HL-60 (cell line): ENCODE measurements around the gene DNAH1.

ENCODE experiments used
- DNase-seq, 2 experiments: peaks; one replicate each; pipeline ENCODE4 v3.0.0-alpha.2; 2010 to 2020; ENCODE audit warnings: low read depth in 1 of 2, low spot score in 1 of 2
- H3K27ac ChIP-seq: fragments of 250-450 bp; sonication (Bioruptor Pico); replicated peaks from 2 replicates; pipeline ENCODE4 v1.5.1; 2020; ENCODE audit warnings: mild to moderate bottlenecking, moderate library complexity
- H3K27me3 ChIP-seq: fragments of 250-450 bp; sonication (Bioruptor Pico); 2 replicates; pipeline ENCODE4 v1.5.1; 2021; ENCODE audit warnings: mild to moderate bottlenecking, moderate library complexity; ENCODE audit not compliant: insufficient read depth, poor library complexity, severe bottlenecking
- H3K4me3 ChIP-seq: replicated peaks from 2 replicates; pipeline ENCODE4 v1.5.1; 2011; ENCODE audit warnings: mild to moderate bottlenecking, control low read depth, low read length; ENCODE audit not compliant: insufficient read depth
- GABPA ChIP-seq: IDR thresholded peaks from 2 replicates; pipeline ENCODE4 v1.6.1; 2012; ENCODE audit warnings: low read depth
- POLR2AphosphoS5 ChIP-seq: IDR thresholded peaks from 2 replicates; pipeline ENCODE4 v1.6.1; 2012; ENCODE audit warnings: low read depth
- SPI1 ChIP-seq: IDR thresholded peaks from 2 replicates; pipeline ENCODE4 v1.6.1; 2012; ENCODE audit warnings: low read depth, mild to moderate bottlenecking, borderline replicate concordance
- TF ChIP-seq, protein P1 (sequence below): IDR thresholded peaks from one replicate; pipeline ENCODE4 v1.5.1; 2011; ENCODE audit warnings: low read length, control low read depth, inconsistent platforms; ENCODE audit not compliant: insufficient read depth
- TF ChIP-seq, protein P2 (sequence below): IDR thresholded peaks from 2 replicates; pipeline ENCODE4 v1.6.1; 2012; ENCODE audit warnings: low read depth; ENCODE audit not compliant: insufficient replicate concordance

Gene DNAH1

DNA sequence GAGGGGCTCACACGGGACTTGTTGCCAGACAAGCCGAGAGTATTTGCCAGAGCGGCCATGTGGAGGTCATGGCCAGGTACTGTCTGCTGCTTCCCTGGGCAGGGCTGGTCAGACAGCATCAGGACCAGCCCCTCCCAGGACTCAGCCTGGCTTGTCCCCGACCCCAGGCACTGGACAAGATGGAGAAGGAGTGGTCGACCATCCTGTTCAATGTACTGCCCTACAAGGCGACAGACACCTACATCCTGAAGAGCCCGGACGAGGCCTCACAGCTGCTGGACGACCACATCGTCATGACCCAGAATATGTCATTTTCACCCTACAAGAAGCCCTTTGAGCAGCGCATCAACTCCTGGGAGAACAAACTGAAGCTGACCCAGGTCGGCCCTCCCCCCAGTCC lies 38.6 kb downstream of the DNAH1 start:
- Histone ChIP-seq H3K27ac (no peak overlapping the region), H3K27me3 (no peaks in the 10 kb centered on the region), H3K4me3 (no peak overlapping the region)
- TF ChIP-seq POLR2AphosphoS5 (no peak), SPI1 (no peak), GABPA (no peak)
- TF ChIP-seq, protein P1, sequence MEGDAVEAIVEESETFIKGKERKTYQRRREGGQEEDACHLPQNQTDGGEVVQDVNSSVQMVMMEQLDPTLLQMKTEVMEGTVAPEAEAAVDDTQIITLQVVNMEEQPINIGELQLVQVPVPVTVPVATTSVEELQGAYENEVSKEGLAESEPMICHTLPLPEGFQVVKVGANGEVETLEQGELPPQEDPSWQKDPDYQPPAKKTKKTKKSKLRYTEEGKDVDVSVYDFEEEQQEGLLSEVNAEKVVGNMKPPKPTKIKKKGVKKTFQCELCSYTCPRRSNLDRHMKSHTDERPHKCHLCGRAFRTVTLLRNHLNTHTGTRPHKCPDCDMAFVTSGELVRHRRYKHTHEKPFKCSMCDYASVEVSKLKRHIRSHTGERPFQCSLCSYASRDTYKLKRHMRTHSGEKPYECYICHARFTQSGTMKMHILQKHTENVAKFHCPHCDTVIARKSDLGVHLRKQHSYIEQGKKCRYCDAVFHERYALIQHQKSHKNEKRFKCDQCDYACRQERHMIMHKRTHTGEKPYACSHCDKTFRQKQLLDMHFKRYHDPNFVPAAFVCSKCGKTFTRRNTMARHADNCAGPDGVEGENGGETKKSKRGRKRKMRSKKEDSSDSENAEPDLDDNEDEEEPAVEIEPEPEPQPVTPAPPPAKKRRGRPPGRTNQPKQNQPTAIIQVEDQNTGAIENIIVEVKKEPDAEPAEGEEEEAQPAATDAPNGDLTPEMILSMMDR, result no peak
- TF ChIP-seq, protein P2, sequence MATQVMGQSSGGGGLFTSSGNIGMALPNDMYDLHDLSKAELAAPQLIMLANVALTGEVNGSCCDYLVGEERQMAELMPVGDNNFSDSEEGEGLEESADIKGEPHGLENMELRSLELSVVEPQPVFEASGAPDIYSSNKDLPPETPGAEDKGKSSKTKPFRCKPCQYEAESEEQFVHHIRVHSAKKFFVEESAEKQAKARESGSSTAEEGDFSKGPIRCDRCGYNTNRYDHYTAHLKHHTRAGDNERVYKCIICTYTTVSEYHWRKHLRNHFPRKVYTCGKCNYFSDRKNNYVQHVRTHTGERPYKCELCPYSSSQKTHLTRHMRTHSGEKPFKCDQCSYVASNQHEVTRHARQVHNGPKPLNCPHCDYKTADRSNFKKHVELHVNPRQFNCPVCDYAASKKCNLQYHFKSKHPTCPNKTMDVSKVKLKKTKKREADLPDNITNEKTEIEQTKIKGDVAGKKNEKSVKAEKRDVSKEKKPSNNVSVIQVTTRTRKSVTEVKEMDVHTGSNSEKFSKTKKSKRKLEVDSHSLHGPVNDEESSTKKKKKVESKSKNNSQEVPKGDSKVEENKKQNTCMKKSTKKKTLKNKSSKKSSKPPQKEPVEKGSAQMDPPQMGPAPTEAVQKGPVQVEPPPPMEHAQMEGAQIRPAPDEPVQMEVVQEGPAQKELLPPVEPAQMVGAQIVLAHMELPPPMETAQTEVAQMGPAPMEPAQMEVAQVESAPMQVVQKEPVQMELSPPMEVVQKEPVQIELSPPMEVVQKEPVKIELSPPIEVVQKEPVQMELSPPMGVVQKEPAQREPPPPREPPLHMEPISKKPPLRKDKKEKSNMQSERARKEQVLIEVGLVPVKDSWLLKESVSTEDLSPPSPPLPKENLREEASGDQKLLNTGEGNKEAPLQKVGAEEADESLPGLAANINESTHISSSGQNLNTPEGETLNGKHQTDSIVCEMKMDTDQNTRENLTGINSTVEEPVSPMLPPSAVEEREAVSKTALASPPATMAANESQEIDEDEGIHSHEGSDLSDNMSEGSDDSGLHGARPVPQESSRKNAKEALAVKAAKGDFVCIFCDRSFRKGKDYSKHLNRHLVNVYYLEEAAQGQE, result no peak
- no peak for DNase-seq

DNA sequence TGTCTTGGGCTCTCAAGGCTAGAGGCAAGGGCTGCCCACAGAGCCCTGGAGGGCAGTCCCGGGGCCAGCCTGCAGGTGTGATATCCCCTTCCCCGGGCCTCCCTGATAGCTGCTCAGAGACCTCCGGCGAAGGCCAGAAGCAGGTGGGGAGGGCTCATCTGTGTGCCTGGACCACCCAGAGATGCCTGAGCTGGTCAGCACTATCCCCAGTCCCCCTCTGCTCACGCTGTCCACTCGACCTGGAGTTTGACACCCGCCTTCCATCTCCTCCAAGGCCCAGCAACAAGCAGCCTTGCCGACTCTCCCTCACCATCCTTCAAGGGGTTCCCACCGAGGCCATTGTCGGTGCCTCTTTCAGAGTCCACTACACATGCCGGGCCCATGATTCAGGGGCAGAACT lies 39.4 kb downstream of the DNAH1 start:
- Histone ChIP-seq H3K27ac (no peak overlapping the region), H3K27me3 (no peaks in the 10 kb centered on the region), H3K4me3 (no peak overlapping the region)
- DNase-seq, result no peak
- TF ChIP-seq POLR2AphosphoS5 (no peak), GABPA (no peak), SPI1 (no peak)
- TF ChIP-seq, protein P2, result no peak
- TF ChIP-seq, protein P1, result no peak

DNA sequence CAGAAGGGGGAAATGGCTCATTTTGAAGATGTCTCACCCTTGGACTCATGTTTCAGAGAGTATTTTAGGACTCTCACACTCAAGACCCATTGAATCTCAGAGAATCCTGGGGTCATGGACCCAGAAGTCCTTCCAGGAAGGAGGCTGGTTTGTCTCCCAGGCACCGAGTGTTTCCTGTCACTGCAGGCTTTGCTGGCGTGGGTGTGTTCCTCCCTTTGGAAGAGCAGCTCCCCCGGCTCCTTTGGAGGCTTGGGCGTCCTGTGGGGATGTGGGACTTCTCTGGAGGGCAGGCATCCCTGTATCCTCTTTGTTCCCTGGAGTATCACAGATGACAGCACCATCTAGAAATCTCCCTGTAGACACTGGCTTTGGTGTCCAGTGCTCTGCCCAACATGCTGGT lies 40.0 kb downstream of the DNAH1 start:
- Histone ChIP-seq H3K27ac (no peak overlapping the region), H3K27me3 (no peaks in the 10 kb centered on the region), H3K4me3 (no peak overlapping the region)
- TF ChIP-seq, protein P1, result no peak
- TF ChIP-seq GABPA (no peak), SPI1 (no peak), POLR2AphosphoS5 (no peak)
- TF ChIP-seq, protein P2, result no peak
- DNase-seq, result no peak
